Measurements from ENCODE around the gene TRAF1. TPM values are rescaled to one million over a fixed set of nuclear protein-coding genes. Genes with fewer than 3 reads are reported as not detected.
A peak's percentile ranks its signal among the peaks of the same experiment; 100 is the strongest.

TRAF1 gene
- total and polyA plus RNA-seq, 10 of the 15 experiments (the other 5 are each of a cell fraction or from before 2014, with no cell fraction given) = 13.8 to 163 (median 128) TPM

GRCh38 chr9:120873512-120873911, 53.1 kb downstream of the TRAF1 start:
- peaks cover 23 to 27% of the 10 kb centered on the region in 2 experiments for H3K36me3 ChIP-seq (ENCODE audit: control insufficient read depth in 2 of 2, insufficient read depth in 2 of 2, low read length in 1 of 2)
- BruUV-seq (replicated peaks) = no TSS peak
- no peak overlapping the region for H2AFZ ChIP-seq (ENCODE audit: control insufficient read depth, low read depth, low read length)
- intact Hi-C loops (cut with micrococcal nuclease; ENCODE audit: unreplicated experiment) = no loop called here
- 75% methylated on average over 4 of the region's 4 CpGs for WGBS (ENCODE audit: insufficient coverage, insufficient replicate concordance, low lambda C conversion rate, missing lambda C conversion rate)
- no peak for TF ChIP-seq DPF2 (IDR thresholded peaks at IDR 0.05)
- CTCF ChIA-PET = interaction anchor here (0.8 to 3.0 kb wide), 11 partner anchors 12 to 186 kb away, joined by 3 to 20 read pairs (median 5); no protein-coding TSS in a partner anchor
- no peaks in the 10 kb centered on the region for H3K9me3 ChIP-seq (replicated peaks; ENCODE audit: control insufficient read depth, insufficient read depth, low read length)
- H3K79me2 ChIP-seq (ENCODE audit: control insufficient read depth, insufficient read depth, low read length) = peaks cover 36% of the 10 kb centered on the region
- in situ Hi-C loops (cut with MboI) = loop anchor here (5.0 kb wide), 1 partner anchor 64 kb away; no protein-coding TSS in a partner anchor
- no peaks in the 10 kb centered on the region for H4K20me1 ChIP-seq (ENCODE audit: control insufficient read depth, insufficient read depth)
- no peak overlapping the region for H3K4me2 ChIP-seq (ENCODE audit: control insufficient read depth, insufficient read depth)
- peaks cover 24% of the 10 kb centered on the region for H3K4me1 ChIP-seq (ENCODE audit: control insufficient read depth, insufficient read depth, low read length)
- SMC1A ChIA-PET (ENCODE audit: uncharacterized antibody, unreplicated experiment) = interaction anchor here (0.5 to 2.2 kb wide), 11 partner anchors 14 to 117 kb away, joined by 3 to 12 read pairs (median 5); no protein-coding TSS in a partner anchor
- no peak for DNase-seq (ENCODE audit: low read depth, low spot score)
- RAD21 ChIA-PET (ENCODE audit: unreplicated experiment) = interaction anchor here (0.7 to 2.1 kb wide), 6 partner anchors 55 to 325 kb away, joined by 3 to 11 read pairs (median 4); partner anchors contain the start of gene FBXW2
- H3K9ac ChIP-seq (ENCODE audit: control insufficient read depth, insufficient read depth, low read length) = no peak overlapping the region
- ATAC-seq = no peak
- POLR2A ChIA-PET = interaction anchor here (0.6 to 8.2 kb wide), 7 partner anchors 9 to 80 kb away, joined by 3 to 75 read pairs (median 6); partner anchors contain the start of gene FBXW2
- H3K27ac ChIP-seq (ENCODE audit: control insufficient read depth, insufficient read depth) = no peak overlapping the region
- H3K4me3 ChIP-seq = no peak overlapping the region
- no peaks in the 10 kb centered on the region for H3K27me3 ChIP-seq (replicated peaks in 1 of 2; ENCODE audit: control insufficient read depth in 2 of 2, insufficient read depth in 2 of 2, low read length in 1 of 2)
- no peak for FAIRE-seq

GRCh38 chr9:120872791-120873502, 53.6 kb downstream of the TRAF1 start:
- SMC1A ChIA-PET (ENCODE audit: uncharacterized antibody, unreplicated experiment) = interaction anchor here (0.5 to 2.2 kb wide), 13 partner anchors 13 to 116 kb away, joined by 3 to 12 read pairs (median 5); no protein-coding TSS in a partner anchor
- RAD21 ChIA-PET (ENCODE audit: unreplicated experiment) = interaction anchor here (0.7 to 2.1 kb wide), 11 partner anchors 23 to 325 kb away, joined by 3 to 11 read pairs (median 4); partner anchors contain the start of gene FBXW2
- TSS peak; percentile 53 for BruUV-seq (replicated peaks)

More at GRCh38 chr9:120872791-120873502, 53.6 kb downstream of the TRAF1 start:
- ATAC-seq = no peak
- no peak for DNase-seq (ENCODE audit: low read depth, low spot score)
- 100% methylated on average over 3 of the region's 3 CpGs for WGBS (ENCODE audit: insufficient coverage, insufficient replicate concordance, low lambda C conversion rate, missing lambda C conversion rate)
- Histone ChIP-seq H3K27me3 (replicated peaks in 1 of 2; ENCODE audit: control insufficient read depth in 2 of 2, insufficient read depth in 2 of 2, low read length in 1 of 2) (no peaks in the 10 kb centered on the region), H3K79me2 (ENCODE audit: control insufficient read depth, insufficient read depth, low read length) (peaks cover 30% of the 10 kb centered on the region), H3K4me3 (no peak overlapping the region), H4K20me1 (ENCODE audit: control insufficient read depth, insufficient read depth) (no peaks in the 10 kb centered on the region), H3K4me2 (ENCODE audit: control insufficient read depth, insufficient read depth) (no peak overlapping the region), H3K4me1 (ENCODE audit: control insufficient read depth, insufficient read depth, low read length) (peaks cover 19% of the 10 kb centered on the region), H3K9me3 (replicated peaks; ENCODE audit: control insufficient read depth, insufficient read depth, low read length) (no peaks in the 10 kb centered on the region), H3K9ac (ENCODE audit: control insufficient read depth, insufficient read depth, low read length) (no peak overlapping the region), H2AFZ (ENCODE audit: control insufficient read depth, low read depth, low read length) (no peak overlapping the region), H3K36me3 (ENCODE audit: control insufficient read depth in 2 of 2, insufficient read depth in 2 of 2, low read length in 1 of 2) (peaks cover 23 to 27% of the 10 kb centered on the region in 2 experiments), H3K27ac (ENCODE audit: control insufficient read depth, insufficient read depth) (no peak overlapping the region)
- intact Hi-C loops (cut with micrococcal nuclease; ENCODE audit: unreplicated experiment) (no loop called here), in situ Hi-C loops (cut with MboI) (loop anchor here (5.0 kb wide), 1 partner anchor 64 kb away; no protein-coding TSS in a partner anchor)
- ChIA-PET CTCF (interaction anchor here (0.8 to 3.0 kb wide), 13 partner anchors 13 to 199 kb away, joined by 3 to 20 read pairs (median 4); partner anchors contain the start of gene TRAF1), POLR2A (interaction anchor here (0.6 to 2.1 kb wide), 8 partner anchors 13 to 79 kb away, joined by 3 to 11 read pairs (median 4); partner anchors contain the start of gene FBXW2)
- no peak for TF ChIP-seq SIN3A (IDR thresholded peaks at IDR 0.05; ENCODE audit: low read depth, low read length)
- TF ChIP-seq ZNF384 (IDR thresholded peaks at IDR 0.05; ENCODE audit: borderline replicate concordance, low read depth, low read length) = no peak
- peak; percentile 88 for TF ChIP-seq PKNOX1 (IDR thresholded peaks at IDR 0.05)
- FAIRE-seq = no peak
